ENCODE results near the gene FUT8. TPM values are rescaled to one million over a fixed set of nuclear protein-coding genes. Genes with fewer than 3 reads are reported as not detected.

The FUT8 gene
- total and polyA plus RNA-seq, 4 donors = 53.5 to 198 (median 66.0) TPM

GRCh38 chr14:65499138-65499537 lies 86.6 kb downstream of the FUT8 start:
- no peaks in the 10 kb centered on the region for H3K36me3 ChIP-seq (ENCODE audit: control insufficient read depth, insufficient read depth, low read length)
- H3K27ac ChIP-seq (ENCODE audit: low read depth, low read length) = no peak overlapping the region
- no peaks in the 10 kb centered on the region for H3K9me3 ChIP-seq (ENCODE audit: control insufficient read depth, insufficient read depth, low read length)
- no peak overlapping the region for H3K4me3 ChIP-seq (ENCODE audit: low read depth, low read length)
- no peak for DNase-seq (ENCODE audit: low read depth in 4 of 6, low spot score in 6 of 6)
- H3K27me3 ChIP-seq (ENCODE audit: control insufficient read depth, insufficient read depth, low read length) = no peaks in the 10 kb centered on the region
- H3K4me1 ChIP-seq (ENCODE audit: control insufficient read depth, insufficient read depth, low read length) = no peaks in the 10 kb centered on the region

DNA sequence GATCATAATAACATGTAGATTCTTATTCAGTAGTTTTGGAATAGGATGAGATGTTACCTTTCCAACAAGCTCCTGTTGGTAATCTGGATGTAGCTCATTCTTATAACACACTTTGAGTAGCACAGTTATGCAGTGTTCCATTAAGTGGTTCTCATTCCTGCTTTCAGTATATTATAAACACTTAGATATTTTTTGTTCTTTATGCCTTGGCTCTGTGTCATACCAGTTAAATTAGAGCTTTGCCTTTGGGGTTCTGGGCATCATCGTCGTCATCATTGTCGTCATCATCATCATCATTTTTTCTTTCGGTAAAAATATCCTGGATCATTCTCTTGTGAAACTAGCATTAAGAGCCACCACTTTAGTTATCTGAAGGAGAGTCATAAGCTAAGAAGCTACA lies 87.5 kb downstream of the FUT8 start:
- Histone ChIP-seq H3K27ac (ENCODE audit: low read depth, low read length) (no peak overlapping the region), H3K27me3 (ENCODE audit: control insufficient read depth, insufficient read depth, low read length) (no peaks in the 10 kb centered on the region), H3K4me1 (ENCODE audit: control insufficient read depth, insufficient read depth, low read length) (no peaks in the 10 kb centered on the region), H3K36me3 (ENCODE audit: control insufficient read depth, insufficient read depth, low read length) (no peaks in the 10 kb centered on the region), H3K9me3 (ENCODE audit: control insufficient read depth, insufficient read depth, low read length) (no peaks in the 10 kb centered on the region), H3K4me3 (ENCODE audit: low read depth, low read length) (no peak overlapping the region)
- no CpG with 5 or more reads among the region's 4 CpGs for WGBS (ENCODE audit: insufficient coverage)
- DNase-seq (ENCODE audit: low read depth in 4 of 6, low spot score in 6 of 6) = no peak

DNA sequence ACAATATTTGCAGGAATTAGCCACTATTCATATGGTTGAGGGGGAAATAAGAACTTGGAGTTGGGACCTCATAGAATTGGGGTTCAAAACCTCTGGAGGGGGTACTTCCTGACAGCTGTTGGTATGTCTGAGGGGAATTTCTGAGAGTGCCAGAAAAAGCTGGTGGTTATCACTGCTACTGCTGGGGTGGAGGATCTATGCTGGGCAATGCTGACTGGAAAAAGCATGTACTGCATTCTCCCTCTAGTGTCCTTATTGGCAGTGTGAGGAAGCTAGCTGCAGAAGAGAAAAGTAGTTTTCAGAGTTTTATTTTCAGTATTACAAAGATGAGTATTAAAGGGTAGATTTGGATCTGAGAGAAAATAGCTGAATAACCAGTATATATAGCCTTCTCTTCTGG lies 88.8 kb downstream of the FUT8 start:
- H3K27ac ChIP-seq (ENCODE audit: low read depth, low read length) = no peak overlapping the region
- H3K9me3 ChIP-seq (ENCODE audit: control insufficient read depth, insufficient read depth, low read length) = no peaks in the 10 kb centered on the region
- H3K4me1 ChIP-seq (ENCODE audit: control insufficient read depth, insufficient read depth, low read length) = no peaks in the 10 kb centered on the region
- H3K36me3 ChIP-seq (ENCODE audit: control insufficient read depth, insufficient read depth, low read length) = no peaks in the 10 kb centered on the region
- no peak overlapping the region for H3K4me3 ChIP-seq (ENCODE audit: low read depth, low read length)
- no peak for DNase-seq (ENCODE audit: low read depth in 4 of 6, low spot score in 6 of 6)
- no peaks in the 10 kb centered on the region for H3K27me3 ChIP-seq (ENCODE audit: control insufficient read depth, insufficient read depth, low read length)

DNA sequence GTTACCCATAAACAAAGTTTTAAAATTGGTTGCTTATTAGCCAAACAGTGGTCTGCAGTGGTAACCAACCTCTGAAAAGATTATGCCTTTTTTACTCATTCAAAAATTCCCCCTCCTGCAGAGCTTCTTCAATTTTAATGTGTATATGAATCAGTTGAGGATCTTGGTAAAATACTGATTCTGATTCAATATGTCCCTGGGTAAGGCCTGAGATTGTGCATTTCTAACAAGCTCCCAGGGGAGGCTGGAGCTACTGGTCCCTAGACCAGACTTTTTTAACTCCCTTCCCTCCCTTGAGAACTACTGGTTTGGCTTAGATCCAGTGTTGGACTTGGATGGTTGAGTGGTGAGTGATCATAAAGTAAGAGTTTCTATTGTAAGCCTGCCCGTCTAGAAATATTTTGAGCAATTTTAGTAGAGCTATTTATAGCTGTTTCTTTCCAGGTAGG lies 90.2 kb downstream of the FUT8 start:
- Histone ChIP-seq H3K27ac (ENCODE audit: low read depth, low read length) (no peak overlapping the region), H3K9me3 (ENCODE audit: control insufficient read depth, insufficient read depth, low read length) (no peaks in the 10 kb centered on the region), H3K36me3 (ENCODE audit: control insufficient read depth, insufficient read depth, low read length) (no peaks in the 10 kb centered on the region), H3K27me3 (ENCODE audit: control insufficient read depth, insufficient read depth, low read length) (no peaks in the 10 kb centered on the region), H3K4me3 (ENCODE audit: low read depth, low read length) (no peak overlapping the region), H3K4me1 (ENCODE audit: control insufficient read depth, insufficient read depth, low read length) (no peaks in the 10 kb centered on the region)
- WGBS (ENCODE audit: insufficient coverage) = no CpG with 5 or more reads among the region's 1 CpG
- DNase-seq (ENCODE audit: low read depth in 4 of 6, low spot score in 6 of 6) = no peak

DNA sequence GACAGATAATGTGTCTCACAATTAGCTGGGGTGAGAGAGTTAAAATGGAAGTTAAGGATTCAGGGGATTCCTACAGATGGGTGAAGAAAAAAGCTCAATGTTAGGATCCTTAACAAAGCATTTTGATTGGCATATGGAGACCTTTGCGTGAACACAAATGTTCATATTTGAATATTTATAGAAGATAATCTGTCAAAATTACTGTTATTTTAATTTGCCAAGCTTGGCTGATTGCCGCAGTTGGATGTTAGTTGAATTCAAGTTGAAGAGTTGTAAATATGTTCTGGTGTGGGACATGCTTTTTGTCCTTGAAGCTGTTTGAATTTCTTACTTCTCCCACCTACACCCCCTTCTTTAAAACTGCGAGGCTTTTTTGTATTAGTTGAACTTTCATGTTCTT lies 91.2 kb downstream of the FUT8 start:
- no CpG with 5 or more reads among the region's 3 CpGs for WGBS (ENCODE audit: insufficient coverage)
- no peak overlapping the region for H3K4me3 ChIP-seq (ENCODE audit: low read depth, low read length)
- H3K4me1 ChIP-seq (ENCODE audit: control insufficient read depth, insufficient read depth, low read length) = no peaks in the 10 kb centered on the region
- H3K9me3 ChIP-seq (ENCODE audit: control insufficient read depth, insufficient read depth, low read length) = no peaks in the 10 kb centered on the region
- H3K36me3 ChIP-seq (ENCODE audit: control insufficient read depth, insufficient read depth, low read length) = no peaks in the 10 kb centered on the region
- H3K27ac ChIP-seq (ENCODE audit: low read depth, low read length) = no peak overlapping the region
- DNase-seq (ENCODE audit: low read depth in 4 of 6, low spot score in 6 of 6) = peak in 1 of 6 donors; percentile 51
- no peaks in the 10 kb centered on the region for H3K27me3 ChIP-seq (ENCODE audit: control insufficient read depth, insufficient read depth, low read length)

DNA sequence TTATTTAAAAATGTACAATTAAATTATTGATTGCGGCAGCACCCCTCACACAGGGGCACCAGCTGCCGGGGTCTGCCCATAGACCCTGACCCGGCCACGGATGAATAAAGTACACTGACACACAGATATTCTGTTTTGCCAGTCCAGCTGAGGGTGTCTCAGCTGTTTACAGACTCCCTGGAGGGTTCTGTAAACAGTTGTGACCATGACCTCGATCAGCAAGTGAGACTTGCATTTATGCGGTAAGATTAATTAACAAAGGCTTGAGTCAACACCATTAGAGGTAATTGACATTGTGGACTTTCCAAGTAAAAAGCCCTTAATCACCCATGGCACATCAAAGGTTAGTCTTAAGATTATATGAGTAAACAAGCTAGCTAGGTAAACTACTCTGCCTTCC lies 94.3 kb downstream of the FUT8 start:
- Histone ChIP-seq H3K4me3 (ENCODE audit: low read depth, low read length) (no peak overlapping the region), H3K4me1 (ENCODE audit: control insufficient read depth, insufficient read depth, low read length) (no peaks in the 10 kb centered on the region), H3K27ac (ENCODE audit: low read depth, low read length) (no peak overlapping the region), H3K27me3 (ENCODE audit: control insufficient read depth, insufficient read depth, low read length) (no peaks in the 10 kb centered on the region), H3K36me3 (ENCODE audit: control insufficient read depth, insufficient read depth, low read length) (no peaks in the 10 kb centered on the region), H3K9me3 (ENCODE audit: control insufficient read depth, insufficient read depth, low read length) (no peaks in the 10 kb centered on the region)
- no peak for DNase-seq (ENCODE audit: low read depth in 4 of 6, low spot score in 6 of 6)
- 15% methylated on average over 4 of the region's 6 CpGs for WGBS (ENCODE audit: insufficient coverage)

DNA sequence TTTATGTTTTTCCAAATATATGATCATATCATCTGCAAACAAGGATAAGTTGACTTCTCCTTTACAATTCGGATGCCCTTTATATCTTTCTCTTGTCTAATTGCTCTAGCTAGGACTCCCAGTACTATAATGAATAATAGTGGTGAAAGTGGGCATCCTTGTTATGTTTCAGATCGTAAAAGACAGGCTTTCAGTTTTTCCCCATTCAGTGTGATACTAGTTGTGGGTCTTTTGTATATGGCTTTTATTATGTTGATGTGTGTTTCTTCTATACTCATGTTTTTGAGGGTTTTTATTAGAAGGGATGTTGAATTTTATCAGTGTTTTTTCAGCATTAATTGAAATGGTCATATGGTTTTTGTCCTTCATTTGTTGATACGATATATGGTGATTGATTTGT lies 97.3 kb downstream of the FUT8 start:
- 100% methylated on average over 2 of the region's 3 CpGs for WGBS (ENCODE audit: insufficient coverage)
- Histone ChIP-seq H3K36me3 (ENCODE audit: control insufficient read depth, insufficient read depth, low read length) (no peaks in the 10 kb centered on the region), H3K9me3 (ENCODE audit: control insufficient read depth, insufficient read depth, low read length) (no peaks in the 10 kb centered on the region), H3K27me3 (ENCODE audit: control insufficient read depth, insufficient read depth, low read length) (no peaks in the 10 kb centered on the region), H3K4me1 (ENCODE audit: control insufficient read depth, insufficient read depth, low read length) (no peaks in the 10 kb centered on the region), H3K4me3 (ENCODE audit: low read depth, low read length) (no peak overlapping the region), H3K27ac (ENCODE audit: low read depth, low read length) (no peak overlapping the region)
- DNase-seq (ENCODE audit: low read depth in 4 of 6, low spot score in 6 of 6) = no peak

DNA sequence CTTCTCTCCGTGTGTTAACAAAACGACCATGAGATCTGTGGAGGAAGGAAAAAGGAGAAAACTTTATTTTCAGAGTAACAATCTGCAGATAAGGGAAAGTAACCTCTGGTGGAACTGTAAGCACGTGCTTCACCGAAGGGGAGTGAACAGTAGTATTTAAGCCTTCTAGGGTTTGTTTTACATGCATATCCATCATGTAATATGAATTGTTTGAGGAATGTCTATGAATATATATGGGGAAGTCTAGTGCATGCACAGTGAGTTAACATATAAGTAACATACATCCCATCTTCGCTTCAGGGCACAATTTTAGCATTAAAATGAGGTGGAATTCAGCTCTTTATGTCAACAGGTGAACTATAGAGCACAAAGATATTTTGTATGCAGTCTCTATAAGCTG lies 101.1 kb downstream of the FUT8 start:
- Histone ChIP-seq H3K9me3 (ENCODE audit: control insufficient read depth, insufficient read depth, low read length) (no peaks in the 10 kb centered on the region), H3K27me3 (ENCODE audit: control insufficient read depth, insufficient read depth, low read length) (no peaks in the 10 kb centered on the region), H3K4me1 (ENCODE audit: control insufficient read depth, insufficient read depth, low read length) (no peaks in the 10 kb centered on the region), H3K4me3 (ENCODE audit: low read depth, low read length) (no peak overlapping the region), H3K36me3 (ENCODE audit: control insufficient read depth, insufficient read depth, low read length) (no peaks in the 10 kb centered on the region), H3K27ac (ENCODE audit: low read depth, low read length) (no peak overlapping the region)
- DNase-seq (ENCODE audit: low read depth in 4 of 6, low spot score in 6 of 6) = no peak
- no CpG with 5 or more reads among the region's 5 CpGs for WGBS (ENCODE audit: insufficient coverage)

GRCh38 chr14:65517635-65518542 lies 105.4 kb downstream of the FUT8 start:
- Histone ChIP-seq H3K4me3 (ENCODE audit: low read depth, low read length) (no peak overlapping the region), H3K27me3 (ENCODE audit: control insufficient read depth, insufficient read depth, low read length) (no peaks in the 10 kb centered on the region), H3K36me3 (ENCODE audit: control insufficient read depth, insufficient read depth, low read length) (no peaks in the 10 kb centered on the region), H3K27ac (ENCODE audit: low read depth, low read length) (no peak overlapping the region), H3K9me3 (ENCODE audit: control insufficient read depth, insufficient read depth, low read length) (no peaks in the 10 kb centered on the region), H3K4me1 (ENCODE audit: control insufficient read depth, insufficient read depth, low read length) (no peaks in the 10 kb centered on the region)
- DNase-seq (ENCODE audit: low read depth in 4 of 6, low spot score in 6 of 6) = no peak

GRCh38 chr14:65528069-65528468 lies 115.5 kb downstream of the FUT8 start:
- H3K27ac ChIP-seq (ENCODE audit: low read depth, low read length) = no peak overlapping the region
- H3K4me3 ChIP-seq (ENCODE audit: low read depth, low read length) = no peak overlapping the region
- WGBS (ENCODE audit: insufficient coverage) = 98% methylated on average over 11 of the region's 11 CpGs
- H3K36me3 ChIP-seq (ENCODE audit: control insufficient read depth, insufficient read depth, low read length) = no peaks in the 10 kb centered on the region
- DNase-seq (ENCODE audit: low read depth in 4 of 6, low spot score in 6 of 6) = no peak
- H3K27me3 ChIP-seq (ENCODE audit: control insufficient read depth, insufficient read depth, low read length) = no peaks in the 10 kb centered on the region
- peaks cover 14% of the 10 kb centered on the region for H3K9me3 ChIP-seq (ENCODE audit: control insufficient read depth, insufficient read depth, low read length)
- no peaks in the 10 kb centered on the region for H3K4me1 ChIP-seq (ENCODE audit: control insufficient read depth, insufficient read depth, low read length)
